PFSK-1 (cell line): Measurements from ENCODE around the gene MCTP1.

Source experiments
- FOXP2 ChIP-seq: optimal IDR thresholded peaks from 2 replicates; pipeline ENCODE3; 2011; ENCODE audit warnings: borderline replicate concordance, control low read depth, inconsistent platforms; ENCODE audit not compliant: insufficient read depth; ENCODE audit errors: extremely low read length, extremely low read depth
- POLR2AphosphoS5 ChIP-seq: IDR thresholded peaks from 2 replicates; pipeline ENCODE4 v1.6.1; 2012; ENCODE audit warnings: low read depth, mild to moderate bottlenecking, control low read depth, low read length, moderate library complexity
- SIN3A ChIP-seq: IDR thresholded peaks from 2 replicates; pipeline ENCODE4 v1.6.1; 2012; ENCODE audit warnings: mild to moderate bottlenecking, low read length, moderate library complexity, borderline replicate concordance; ENCODE audit not compliant: insufficient read depth
- TAF1 ChIP-seq: IDR thresholded peaks from 2 replicates; pipeline ENCODE4 v1.6.1; 2012; ENCODE audit warnings: low read length, control low read depth, borderline replicate concordance; ENCODE audit not compliant: insufficient read depth
- TF ChIP-seq, protein P1 (sequence below), 2 experiments: IDR thresholded peaks; 2 replicates each; pipeline versions ENCODE4 v1.6.1 to v1.8.0; 2011 to 2012; ENCODE audit warnings: low read depth in 2 of 2, low read length in 2 of 2, control low read depth in 1 of 2, inconsistent platforms in 1 of 2, mild to moderate bottlenecking in 1 of 2, moderate library complexity in 1 of 2; ENCODE audit not compliant: insufficient read depth in 1 of 2

MCTP1 gene

GRCh38 chr5:95256446-95256845, 28.4 kb downstream of the MCTP1 start:
- TF ChIP-seq POLR2AphosphoS5 (no peak), FOXP2 (no peak), SIN3A (no peak), TAF1 (no peak)
- TF ChIP-seq, protein P1, sequence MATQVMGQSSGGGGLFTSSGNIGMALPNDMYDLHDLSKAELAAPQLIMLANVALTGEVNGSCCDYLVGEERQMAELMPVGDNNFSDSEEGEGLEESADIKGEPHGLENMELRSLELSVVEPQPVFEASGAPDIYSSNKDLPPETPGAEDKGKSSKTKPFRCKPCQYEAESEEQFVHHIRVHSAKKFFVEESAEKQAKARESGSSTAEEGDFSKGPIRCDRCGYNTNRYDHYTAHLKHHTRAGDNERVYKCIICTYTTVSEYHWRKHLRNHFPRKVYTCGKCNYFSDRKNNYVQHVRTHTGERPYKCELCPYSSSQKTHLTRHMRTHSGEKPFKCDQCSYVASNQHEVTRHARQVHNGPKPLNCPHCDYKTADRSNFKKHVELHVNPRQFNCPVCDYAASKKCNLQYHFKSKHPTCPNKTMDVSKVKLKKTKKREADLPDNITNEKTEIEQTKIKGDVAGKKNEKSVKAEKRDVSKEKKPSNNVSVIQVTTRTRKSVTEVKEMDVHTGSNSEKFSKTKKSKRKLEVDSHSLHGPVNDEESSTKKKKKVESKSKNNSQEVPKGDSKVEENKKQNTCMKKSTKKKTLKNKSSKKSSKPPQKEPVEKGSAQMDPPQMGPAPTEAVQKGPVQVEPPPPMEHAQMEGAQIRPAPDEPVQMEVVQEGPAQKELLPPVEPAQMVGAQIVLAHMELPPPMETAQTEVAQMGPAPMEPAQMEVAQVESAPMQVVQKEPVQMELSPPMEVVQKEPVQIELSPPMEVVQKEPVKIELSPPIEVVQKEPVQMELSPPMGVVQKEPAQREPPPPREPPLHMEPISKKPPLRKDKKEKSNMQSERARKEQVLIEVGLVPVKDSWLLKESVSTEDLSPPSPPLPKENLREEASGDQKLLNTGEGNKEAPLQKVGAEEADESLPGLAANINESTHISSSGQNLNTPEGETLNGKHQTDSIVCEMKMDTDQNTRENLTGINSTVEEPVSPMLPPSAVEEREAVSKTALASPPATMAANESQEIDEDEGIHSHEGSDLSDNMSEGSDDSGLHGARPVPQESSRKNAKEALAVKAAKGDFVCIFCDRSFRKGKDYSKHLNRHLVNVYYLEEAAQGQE (IDR thresholded peaks at IDR 0.05; ENCODE audit: insufficient read depth in 1 of 2, low read depth in 2 of 2, low read length in 2 of 2): no peak

GRCh38 chr5:95252801-95253200, 32.1 kb downstream of the MCTP1 start:
- TF ChIP-seq, protein P1 (IDR thresholded peaks at IDR 0.05; ENCODE audit: insufficient read depth in 1 of 2, low read depth in 2 of 2, low read length in 2 of 2): no peak
- no peak for TF ChIP-seq TAF1
- no peak for TF ChIP-seq POLR2AphosphoS5
- no peak for TF ChIP-seq SIN3A
- TF ChIP-seq FOXP2: no peak

DNA sequence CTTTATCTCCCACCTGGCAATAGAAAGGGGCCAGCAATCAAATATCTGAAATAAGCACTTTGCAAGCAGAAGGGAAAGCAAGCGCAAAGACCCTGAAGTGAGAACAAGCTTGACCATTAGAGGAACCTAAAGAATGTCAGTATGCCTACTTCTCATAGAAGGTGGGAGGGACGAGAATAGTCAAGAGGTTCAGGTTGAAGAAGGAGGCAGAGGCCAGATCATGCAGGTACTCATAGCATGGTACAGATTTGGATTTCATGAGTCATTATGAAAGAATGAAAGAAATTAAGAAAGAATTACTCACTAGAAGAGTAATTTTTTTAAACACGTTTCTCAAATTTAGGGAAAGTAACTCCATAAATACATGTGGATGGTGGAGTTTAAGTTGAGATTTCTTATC, 33.7 kb downstream of the MCTP1 start:
- no peak for TF ChIP-seq POLR2AphosphoS5
- no peak for TF ChIP-seq FOXP2
- TF ChIP-seq, protein P1 (IDR thresholded peaks at IDR 0.05; ENCODE audit: insufficient read depth in 1 of 2, low read depth in 2 of 2, low read length in 2 of 2): no peak
- no peak for TF ChIP-seq TAF1
- no peak for TF ChIP-seq SIN3A

DNA sequence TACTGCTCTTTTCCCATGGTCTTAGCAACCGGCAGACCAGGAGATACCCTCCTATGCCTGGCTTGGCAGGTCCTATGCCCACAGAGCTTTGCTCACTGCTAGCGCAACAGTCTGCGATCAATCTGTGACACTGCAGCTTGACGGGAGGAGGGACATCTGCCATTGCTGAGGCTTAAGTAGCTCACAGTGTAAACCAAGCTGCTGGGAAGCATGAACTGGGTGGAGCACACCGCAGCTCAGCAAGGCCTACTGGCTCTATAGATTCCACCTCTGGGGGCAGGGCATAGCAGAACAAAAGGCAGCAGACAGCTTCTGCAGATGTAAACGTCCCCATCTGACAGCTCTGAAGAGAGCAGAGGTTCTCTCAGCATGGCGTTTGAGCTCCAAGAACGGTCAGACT, 40.4 kb downstream of the MCTP1 start:
- TF ChIP-seq FOXP2: no peak
- TF ChIP-seq POLR2AphosphoS5: no peak
- TF ChIP-seq SIN3A: no peak
- TF ChIP-seq TAF1: no peak
- TF ChIP-seq, protein P1 (IDR thresholded peaks at IDR 0.05; ENCODE audit: insufficient read depth in 1 of 2, low read depth in 2 of 2, low read length in 2 of 2): no peak

DNA sequence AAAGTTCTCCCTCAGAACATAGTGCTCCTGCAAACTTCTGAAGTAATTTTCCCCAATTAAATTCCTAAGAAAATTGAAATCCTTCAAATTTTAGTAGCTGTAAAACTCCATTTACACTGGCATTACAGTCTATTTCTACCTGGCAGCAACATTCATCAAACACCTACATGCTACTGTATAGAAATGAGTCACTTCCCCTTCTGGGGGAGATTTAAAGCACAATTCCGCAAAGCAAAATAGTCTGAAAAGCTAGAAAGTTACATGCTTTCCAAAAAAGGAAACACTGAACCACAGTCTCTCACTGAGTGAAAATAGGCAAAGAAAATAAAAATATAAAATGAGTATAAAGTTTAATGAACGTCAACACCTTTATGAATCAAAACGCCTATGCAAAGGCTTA, 43.3 kb downstream of the MCTP1 start:
- TF ChIP-seq POLR2AphosphoS5 (no peak), SIN3A (no peak), TAF1 (no peak), FOXP2 (no peak)
- TF ChIP-seq, protein P1 (IDR thresholded peaks at IDR 0.05; ENCODE audit: insufficient read depth in 1 of 2, low read depth in 2 of 2, low read length in 2 of 2): no peak
